IMR-90 (cell line): ENCODE measurements around the gene COG1.

Source experiments
- CTCF ChIP-seq: conservative IDR thresholded peaks from 2 replicates; pipeline ENCODE4 v1.5.1; 2012; ENCODE audit warnings: mild to moderate bottlenecking, low read depth, low read length, improper control_type of control experiment
- POLR2A ChIP-seq: IDR thresholded peaks from 2 replicates; pipeline ENCODE4 v1.6.1; 2012; ENCODE audit warnings: mild to moderate bottlenecking, low read depth, low read length
- RCOR1 ChIP-seq: IDR thresholded peaks from 2 replicates; pipeline ENCODE4 v1.6.1; 2012; ENCODE audit warnings: mild to moderate bottlenecking, low read length, improper control_type of control experiment; ENCODE audit not compliant: insufficient replicate concordance
- RFX5 ChIP-seq: IDR thresholded peaks from 2 replicates; pipeline ENCODE4 v1.8.0; 2012; ENCODE audit warnings: low read depth, mild to moderate bottlenecking, low read length, moderate library complexity

GRCh38 chr17:73201215-73202069 lies 8.6 kb downstream of the COG1 start:
- TF ChIP-seq CTCF (no peak), POLR2A (no peak), RFX5 (no peak), RCOR1 (no peak)
